Panc1 (cell line): Measurements from ENCODE around the gene NDRG3.

ENCODE experiments used
- CTCF ChIP-seq: fragments of 450-650 bp; IDR thresholded peaks from 2 replicates; pipeline ENCODE4 v1.5.1; 2017; ENCODE audit warnings: mild to moderate bottlenecking
- POLR2AphosphoS5 ChIP-seq: IDR thresholded peaks from 2 replicates; pipeline ENCODE4 v1.6.1; 2012; ENCODE audit warnings: mild to moderate bottlenecking, low read depth, low read length, moderate library complexity
- REST ChIP-seq, 2 experiments: IDR thresholded peaks; 2 replicates each; pipeline ENCODE4 v1.6.1; 2011 to 2012; ENCODE audit warnings: low read depth in 2 of 2, control low read depth in 1 of 2, low read length in 1 of 2, mild to moderate bottlenecking in 1 of 2, moderate library complexity in 1 of 2; ENCODE audit not compliant: insufficient read depth in 1 of 2
- SIN3A ChIP-seq: IDR thresholded peaks from 2 replicates; pipeline ENCODE4 v1.6.1; 2012; ENCODE audit warnings: low read depth, mild to moderate bottlenecking, low read length, moderate library complexity, borderline replicate concordance; ENCODE audit not compliant: insufficient read depth
- TCF7L2 ChIP-seq: IDR thresholded peaks from 2 replicates; pipeline ENCODE4 v1.6.1; 2011; ENCODE audit warnings: mild to moderate bottlenecking, low read depth, low read length, inconsistent platforms

GRCh38 chr20:36720510-36720909 lies 25.4 kb downstream of the NDRG3 start:
- no peak for TF ChIP-seq CTCF
- TF ChIP-seq TCF7L2 = no peak
- TF ChIP-seq POLR2AphosphoS5 = no peak
- TF ChIP-seq REST (IDR thresholded peaks at IDR 0.05; ENCODE audit: insufficient read depth in 1 of 2, low read depth in 2 of 2, low read length in 1 of 2) = no peak
- TF ChIP-seq SIN3A = no peak
